Natural killer cell (primary cell): ENCODE measurements around the gene E2F4. TPM values are rescaled to one million over a fixed set of nuclear protein-coding genes. Genes with fewer than 3 reads are reported as not detected.

ENCODE experiments used
- ATAC-seq, 3 donors: fragments of 150-1000 bp in 2 of 3; fragments of 200-7000 bp in 1 of 3; cut with Tn5 transposase; 1 replicate in 1 of 3; 2 replicates in 2 of 3; pipeline ENCODE4 v1.10.0; 2021; ENCODE audit warnings: mild to moderate bottlenecking in 2 of 3, moderate library complexity in 2 of 3
- DNase-seq, 2 donors: peaks; one replicate each; pipeline versions ENCODE4 v3.0.0 to v3.0.0-alpha.2; 2013 to 2021; ENCODE audit warnings: mixed read lengths in 1 of 2
- H3K27ac ChIP-seq: one replicate; pipeline ENCODE4 v1.5.1; 2013; ENCODE audit warnings: mild to moderate bottlenecking, low read length
- H3K27me3 ChIP-seq: one replicate; pipeline ENCODE4 v1.6.1; 2013; ENCODE audit warnings: low read length; ENCODE audit not compliant: control insufficient read depth, insufficient read depth
- H3K36me3 ChIP-seq: one replicate; pipeline ENCODE4 v1.6.1; 2013; ENCODE audit warnings: low read length; ENCODE audit not compliant: control insufficient read depth, insufficient read depth
- H3K4me1 ChIP-seq: one replicate; pipeline ENCODE4 v1.6.1; 2013; ENCODE audit warnings: low read length; ENCODE audit not compliant: control insufficient read depth, insufficient read depth
- H3K4me3 ChIP-seq: one replicate; pipeline ENCODE4 v1.5.1; 2013; ENCODE audit warnings: low read length
- H3K9me3 ChIP-seq: one replicate; pipeline ENCODE4 v1.6.1; 2013; ENCODE audit warnings: low read length; ENCODE audit not compliant: control insufficient read depth, insufficient read depth
- H3K27ac Mint-ChIP-seq, 2 donors: one replicate each; pipeline ENCODE4 v1.8.0; 2022; ENCODE audit warnings: mild to moderate bottlenecking in 2 of 2, mixed read lengths in 2 of 2, moderate library complexity in 1 of 2
- H3K27me3 Mint-ChIP-seq, 2 donors: one replicate each; pipeline ENCODE4 v1.8.0; 2022; ENCODE audit warnings: low read depth in 2 of 2, mixed read lengths in 2 of 2
- H3K36me3 Mint-ChIP-seq: one replicate; pipeline ENCODE4 v1.8.0; 2022; ENCODE audit warnings: mixed read lengths
- H3K4me1 Mint-ChIP-seq, 2 donors: one replicate each; pipeline ENCODE4 v1.8.0; 2022; ENCODE audit warnings: mixed read lengths in 2 of 2
- H3K4me3 Mint-ChIP-seq: one replicate; pipeline ENCODE4 v1.8.0; 2022; ENCODE audit warnings: mild to moderate bottlenecking, moderate library complexity, mixed read lengths
- H3K9me3 Mint-ChIP-seq, 2 donors: one replicate each; pipeline ENCODE4 v1.8.0; 2022; ENCODE audit warnings: mixed read lengths in 2 of 2
- WGBS: methylation state at CpG from one replicate; pipeline ENCODE4 v1.1.7; 2013; ENCODE audit warnings: missing lambda C conversion rate; ENCODE audit not compliant: insufficient coverage; 5-methylcytosine and 5-hydroxymethylcytosine counted together
- intact Hi-C: fragments of 100-400 bp; cut with micrococcal nuclease; formaldehyde crosslinking; loops from one replicate; pipeline ENCODE4 v1.14.2; 2022
- total RNA-seq, 4 donors: library from RNA; stranded (reverse); fragments of 120-200 nt in 1 of 4; gene quantifications; one replicate each; pipeline versions ENCODE4 v1.2.3 to v1.2.4, GENCODE V29; 2013 to 2022
- TF ChIP-seq, protein P1 (sequence below): fragments of 200-600 bp; IDR thresholded peaks from one replicate; pipeline ENCODE4 v1.8.0; 2022; ENCODE audit warnings: antibody characterized with exemption

Gene E2F4
- total RNA-seq, 3 donors from 2014 or later (not counting 1 experiment from before 2014, with no cell fraction given), result 57.6 to 91.7 (median 74.5) TPM

DNA sequence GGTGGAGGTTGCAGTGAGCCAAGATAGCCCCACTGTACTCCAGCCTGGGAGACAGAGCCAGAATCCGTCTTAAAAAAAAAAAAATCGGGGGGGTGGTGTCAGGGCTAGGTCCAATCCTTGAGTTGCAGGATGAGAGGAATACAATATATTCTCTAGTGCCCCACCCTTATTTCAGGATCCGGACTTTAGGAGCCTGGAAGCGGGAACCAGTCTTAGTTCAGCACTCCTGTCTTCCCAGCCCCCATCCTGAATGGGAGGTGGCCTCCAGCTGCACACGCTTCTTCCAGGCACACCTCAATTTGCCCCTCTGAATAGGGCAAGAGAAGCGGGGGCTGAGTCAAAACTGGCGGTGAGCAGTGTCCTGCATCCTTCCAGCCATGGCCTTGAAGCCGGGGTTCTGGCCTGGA, 53.7 kb downstream of the E2F4 start:
- peaks cover 16% of the 10 kb centered on the region for H3K27me3 ChIP-seq
- intact Hi-C loops, result loop anchor here (2.0 kb wide), 1 partner anchor 63 kb away; the partner anchor contains the start of gene MATCAP1
- TF ChIP-seq, protein P1, sequence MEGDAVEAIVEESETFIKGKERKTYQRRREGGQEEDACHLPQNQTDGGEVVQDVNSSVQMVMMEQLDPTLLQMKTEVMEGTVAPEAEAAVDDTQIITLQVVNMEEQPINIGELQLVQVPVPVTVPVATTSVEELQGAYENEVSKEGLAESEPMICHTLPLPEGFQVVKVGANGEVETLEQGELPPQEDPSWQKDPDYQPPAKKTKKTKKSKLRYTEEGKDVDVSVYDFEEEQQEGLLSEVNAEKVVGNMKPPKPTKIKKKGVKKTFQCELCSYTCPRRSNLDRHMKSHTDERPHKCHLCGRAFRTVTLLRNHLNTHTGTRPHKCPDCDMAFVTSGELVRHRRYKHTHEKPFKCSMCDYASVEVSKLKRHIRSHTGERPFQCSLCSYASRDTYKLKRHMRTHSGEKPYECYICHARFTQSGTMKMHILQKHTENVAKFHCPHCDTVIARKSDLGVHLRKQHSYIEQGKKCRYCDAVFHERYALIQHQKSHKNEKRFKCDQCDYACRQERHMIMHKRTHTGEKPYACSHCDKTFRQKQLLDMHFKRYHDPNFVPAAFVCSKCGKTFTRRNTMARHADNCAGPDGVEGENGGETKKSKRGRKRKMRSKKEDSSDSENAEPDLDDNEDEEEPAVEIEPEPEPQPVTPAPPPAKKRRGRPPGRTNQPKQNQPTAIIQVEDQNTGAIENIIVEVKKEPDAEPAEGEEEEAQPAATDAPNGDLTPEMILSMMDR, result no peak
- peak overlapping the region; percentile 96 for H3K4me3 Mint-ChIP-seq
- peaks cover 33 to 64% of the 10 kb centered on the region in 2 donors for H3K4me1 Mint-ChIP-seq
- H3K27ac ChIP-seq, result peak overlapping the region; percentile 56
- ATAC-seq (no peak), DNase-seq (no peak)
- 52% methylated on average over 7 of the region's 8 CpGs for WGBS
- no peaks in the 10 kb centered on the region for H3K36me3 Mint-ChIP-seq
- H3K9me3 Mint-ChIP-seq, result no peaks in the 10 kb centered on the region
- no peaks in the 10 kb centered on the region for H3K36me3 ChIP-seq
- H3K4me1 ChIP-seq, result peaks cover 57% of the 10 kb centered on the region
- H3K4me3 ChIP-seq, result peak overlapping the region; percentile 65
- peaks cover 14 to 24% of the 10 kb centered on the region in 2 donors for H3K27me3 Mint-ChIP-seq
- H3K9me3 ChIP-seq, result no peaks in the 10 kb centered on the region
- H3K27ac Mint-ChIP-seq, result peak overlapping the region; percentile 94 to 98

DNA sequence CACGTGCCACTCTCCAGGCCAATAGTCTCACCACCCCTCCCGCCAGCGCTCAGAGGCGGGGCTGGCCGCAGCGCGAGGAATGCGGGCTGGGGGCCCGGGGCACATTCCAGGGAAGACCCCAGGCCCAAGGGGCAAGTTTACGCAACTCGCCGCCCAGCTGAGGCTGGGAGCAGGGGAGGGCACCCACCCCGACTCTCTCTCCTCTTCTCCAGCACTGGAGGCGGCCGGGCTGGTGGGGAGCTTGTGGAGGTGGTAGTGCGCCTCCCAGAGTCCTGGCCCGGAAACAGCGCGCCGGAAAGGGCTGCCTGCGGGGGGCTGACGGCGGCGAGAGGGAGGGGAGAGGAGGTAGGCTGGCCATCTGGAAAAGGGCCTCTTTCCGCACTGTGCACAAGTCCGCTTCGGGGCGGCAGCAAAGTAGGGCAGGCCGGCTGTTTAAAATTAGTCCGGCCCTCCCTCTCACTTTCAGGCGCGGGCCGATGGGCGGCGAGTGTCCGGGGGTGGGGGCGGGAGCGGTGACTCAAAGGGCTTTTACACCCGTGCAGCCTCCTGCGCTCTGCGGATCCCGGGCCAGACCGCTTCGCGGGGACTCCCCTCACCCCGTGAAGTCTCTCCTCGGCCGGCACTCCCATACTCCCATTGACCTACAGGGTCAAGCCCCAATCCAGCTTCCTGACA, 54.3 kb downstream of the E2F4 start:
- peak; percentile 59 to 64 for DNase-seq
- Mint-ChIP-seq H3K36me3 (no peaks in the 10 kb centered on the region), H3K27ac (peak overlapping the region; percentile 92 to 98), H3K9me3 (no peaks in the 10 kb centered on the region), H3K4me3 (peak overlapping the region; percentile 96), H3K27me3 (peaks cover 18 to 27% of the 10 kb centered on the region in 2 donors), H3K4me1 (peaks cover 33 to 62% of the 10 kb centered on the region in 2 donors)
- Histone ChIP-seq H3K4me1 (peaks cover 57% of the 10 kb centered on the region), H3K36me3 (no peaks in the 10 kb centered on the region), H3K4me3 (peak overlapping the region; percentile 65), H3K27me3 (peaks cover 17% of the 10 kb centered on the region), H3K27ac (peak overlapping the region; percentile 56), H3K9me3 (no peaks in the 10 kb centered on the region)
- intact Hi-C loops, result loop anchor here (2.0 kb wide), 1 partner anchor 63 kb away; the partner anchor contains the start of gene MATCAP1
- ATAC-seq, result peak; percentile 18 to 25 (median 20)
- TF ChIP-seq, protein P1, result no peak
- 2% methylated on average over 47 of the region's 48 CpGs for WGBS

DNA sequence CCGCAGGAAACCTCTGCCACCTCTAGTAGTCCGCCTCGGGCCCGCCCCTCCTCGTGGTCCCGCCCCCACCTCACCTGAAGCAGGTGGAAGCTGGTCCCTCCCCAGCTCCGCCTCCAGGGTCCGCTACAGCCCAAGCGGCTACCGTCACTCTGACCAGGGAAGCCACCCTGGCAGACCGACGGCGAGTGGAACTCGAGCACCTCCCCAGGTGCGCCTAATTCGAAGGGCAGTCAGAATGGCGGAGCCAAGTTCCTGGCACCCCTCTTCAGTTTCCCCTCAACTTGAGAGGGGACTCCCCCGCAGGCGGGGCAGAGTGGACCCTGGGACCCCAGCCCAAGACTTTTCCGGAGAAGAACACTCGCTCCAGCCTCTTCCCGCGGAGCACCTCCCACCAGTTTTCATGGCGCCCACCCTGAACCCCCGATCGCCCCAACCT, 54.8 kb downstream of the E2F4 start:
- 0% methylated on average over 26 of the region's 26 CpGs for WGBS
- H3K4me1 Mint-ChIP-seq, result peaks cover 33 to 58% of the 10 kb centered on the region in 2 donors
- intact Hi-C loops, result loop anchor here (1.0 to 2.0 kb wide), 2 partner anchors 19 to 64 kb away; partner anchors contain the start of genes MATCAP1 and TMEM208
- H3K27ac Mint-ChIP-seq, result peak overlapping the region; percentile 92 to 98
- no peaks in the 10 kb centered on the region for H3K9me3 Mint-ChIP-seq
- Histone ChIP-seq H3K4me3 (peak overlapping the region; percentile 65), H3K9me3 (no peaks in the 10 kb centered on the region), H3K27ac (peak overlapping the region; percentile 56), H3K27me3 (peaks cover 17% of the 10 kb centered on the region), H3K36me3 (no peaks in the 10 kb centered on the region), H3K4me1 (peaks cover 57% of the 10 kb centered on the region)
- no peaks in the 10 kb centered on the region for H3K36me3 Mint-ChIP-seq
- H3K27me3 Mint-ChIP-seq, result peaks cover 18 to 30% of the 10 kb centered on the region in 2 donors
- ATAC-seq (no peak), DNase-seq (no peak)
- TF ChIP-seq, protein P1, result no peak
- H3K4me3 Mint-ChIP-seq, result peak overlapping the region; percentile 96
